22Rv1 (cell line): ENCODE data around the gene EPC1.

ENCODE experiments used
- H3K27ac ChIP-seq: fragments of 450-650 bp; 2 replicates; pipeline ENCODE4 v1.5.1; 2017
- ZFX ChIP-seq: fragments of 450-650 bp; IDR thresholded peaks from 2 replicates; pipeline ENCODE4 v1.6.1; 2017; ENCODE audit warnings: antibody characterized with exemption, borderline replicate concordance
- TF ChIP-seq, protein P1 (sequence below): fragments of 450-650 bp; IDR thresholded peaks from 2 replicates; pipeline ENCODE4 v1.5.1; 2017; ENCODE audit warnings: mild to moderate bottlenecking

EPC1 gene

DNA sequence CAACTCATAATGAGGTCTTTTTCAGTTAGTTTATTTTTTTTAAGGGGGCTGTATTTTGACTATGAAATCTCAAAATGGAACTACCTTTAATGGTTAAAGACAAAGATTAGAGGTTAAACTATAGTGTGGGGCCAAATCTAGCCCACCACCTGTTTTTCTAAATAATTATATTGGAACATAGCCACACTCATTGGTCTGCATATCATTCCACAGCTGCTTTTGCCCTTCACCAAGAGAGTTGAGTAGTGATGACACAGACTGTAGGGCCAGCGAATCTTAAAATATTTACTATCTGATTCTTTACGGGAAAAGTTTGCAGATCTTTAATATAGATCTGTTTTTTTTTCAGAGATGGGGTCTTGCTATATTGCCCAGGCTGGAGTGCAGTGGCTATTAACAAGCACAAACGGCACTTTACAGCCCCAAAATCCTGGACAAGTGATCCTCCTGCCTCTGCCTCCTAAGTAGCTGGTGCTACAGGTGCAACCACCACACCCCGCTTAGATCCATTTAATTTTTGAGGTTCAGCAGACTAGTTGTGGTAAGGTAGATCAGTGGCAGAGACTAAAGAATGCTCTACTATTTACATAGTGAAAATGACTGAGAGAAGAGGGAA, 25.8 kb downstream of the EPC1 start:
- no peak for TF ChIP-seq ZFX
- TF ChIP-seq, protein P1, sequence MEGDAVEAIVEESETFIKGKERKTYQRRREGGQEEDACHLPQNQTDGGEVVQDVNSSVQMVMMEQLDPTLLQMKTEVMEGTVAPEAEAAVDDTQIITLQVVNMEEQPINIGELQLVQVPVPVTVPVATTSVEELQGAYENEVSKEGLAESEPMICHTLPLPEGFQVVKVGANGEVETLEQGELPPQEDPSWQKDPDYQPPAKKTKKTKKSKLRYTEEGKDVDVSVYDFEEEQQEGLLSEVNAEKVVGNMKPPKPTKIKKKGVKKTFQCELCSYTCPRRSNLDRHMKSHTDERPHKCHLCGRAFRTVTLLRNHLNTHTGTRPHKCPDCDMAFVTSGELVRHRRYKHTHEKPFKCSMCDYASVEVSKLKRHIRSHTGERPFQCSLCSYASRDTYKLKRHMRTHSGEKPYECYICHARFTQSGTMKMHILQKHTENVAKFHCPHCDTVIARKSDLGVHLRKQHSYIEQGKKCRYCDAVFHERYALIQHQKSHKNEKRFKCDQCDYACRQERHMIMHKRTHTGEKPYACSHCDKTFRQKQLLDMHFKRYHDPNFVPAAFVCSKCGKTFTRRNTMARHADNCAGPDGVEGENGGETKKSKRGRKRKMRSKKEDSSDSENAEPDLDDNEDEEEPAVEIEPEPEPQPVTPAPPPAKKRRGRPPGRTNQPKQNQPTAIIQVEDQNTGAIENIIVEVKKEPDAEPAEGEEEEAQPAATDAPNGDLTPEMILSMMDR = no peak
- no peak overlapping the region for H3K27ac ChIP-seq

DNA sequence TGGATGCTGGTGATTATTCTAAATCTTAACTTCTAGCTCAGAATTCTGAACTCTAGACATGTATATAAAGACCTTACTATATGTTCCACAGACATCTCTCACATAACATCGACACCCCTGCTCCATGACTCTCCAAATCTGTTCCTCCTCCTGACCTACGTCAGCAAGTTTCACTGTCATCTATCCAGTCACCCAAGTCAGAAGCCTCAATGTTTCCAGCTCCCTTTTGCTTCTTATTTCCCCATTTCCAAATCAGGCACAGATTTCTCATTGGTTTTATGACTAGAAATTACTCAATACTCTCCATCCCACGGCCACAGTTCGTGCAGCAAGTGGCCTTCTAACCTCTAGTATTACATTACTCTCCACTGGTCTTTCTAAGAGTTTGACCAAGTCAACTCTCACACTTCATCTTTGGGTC, 28.5 kb downstream of the EPC1 start:
- TF ChIP-seq, protein P1 = no peak
- no peak for TF ChIP-seq ZFX
- H3K27ac ChIP-seq = no peak overlapping the region

DNA sequence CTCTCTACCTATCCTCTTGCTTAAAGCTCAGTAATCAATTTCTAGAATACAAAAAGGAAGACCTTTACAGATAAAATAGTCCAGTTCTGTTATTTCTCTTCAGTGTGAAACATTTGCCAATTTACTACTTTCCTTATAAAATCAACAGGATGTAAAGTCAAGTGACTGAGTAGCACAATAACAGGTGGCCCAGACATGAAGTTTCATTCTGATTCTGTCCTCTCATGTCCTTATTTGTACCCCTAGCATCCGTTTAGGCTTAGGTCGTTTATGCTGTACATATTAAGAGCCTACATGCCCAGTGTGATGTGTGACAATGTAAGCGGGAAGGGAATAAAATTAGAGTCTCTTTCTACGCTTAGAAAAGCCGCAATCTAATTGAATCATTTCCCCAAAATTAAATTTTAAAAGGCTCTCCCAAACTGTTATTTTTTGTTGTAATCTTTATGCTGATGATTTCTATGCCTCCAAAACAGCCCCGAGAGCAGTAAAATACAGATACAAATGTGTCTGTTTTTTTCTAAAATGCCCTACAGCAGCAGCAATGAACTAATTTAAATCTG, 29.1 kb downstream of the EPC1 start:
- no peak overlapping the region for H3K27ac ChIP-seq
- no peak for TF ChIP-seq ZFX
- TF ChIP-seq, protein P1 = no peak

GRCh38 chr10:32315424-32315823, 31.5 kb downstream of the EPC1 start:
- no peak for TF ChIP-seq ZFX
- TF ChIP-seq, protein P1 = no peak
- H3K27ac ChIP-seq = no peak overlapping the region

DNA sequence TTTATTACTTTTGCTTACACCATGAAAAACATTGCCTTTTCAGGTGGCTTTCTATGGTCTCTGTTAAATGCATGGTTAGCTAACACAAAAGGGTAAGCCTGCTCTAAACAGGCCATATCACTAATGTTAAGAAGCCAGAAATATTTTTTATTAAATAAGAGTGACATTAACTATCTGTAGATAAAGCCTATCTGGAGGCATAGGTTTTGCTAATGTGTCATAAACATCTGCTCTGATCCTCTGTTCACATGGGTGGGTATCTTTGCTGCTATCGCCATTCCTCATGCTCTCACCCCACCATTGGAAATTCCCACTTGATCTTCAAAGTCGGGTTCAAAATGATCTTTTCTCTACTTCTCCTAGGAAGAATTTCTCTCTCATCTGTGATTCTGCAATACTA, 32.4 kb downstream of the EPC1 start:
- no peak overlapping the region for H3K27ac ChIP-seq
- TF ChIP-seq, protein P1 = no peak
- no peak for TF ChIP-seq ZFX

- TF ChIP-seq, protein P1 = no peak
- no peak overlapping the region for H3K27ac ChIP-seq
These were observed 38.8 kb downstream of the EPC1 start for GRCh38 chr10:32308027-32308603.

- TF ChIP-seq, protein P1 = no peak
- no peak for TF ChIP-seq ZFX
- H3K27ac ChIP-seq = no peak overlapping the region
These were observed 39.3 kb downstream of the EPC1 start for GRCh38 chr10:32307609-32308008.
